NCI-H1417 (cell line): ENCODE data around the gene PBX1.

Experiments
- DNase-seq, 3 experiments: peaks; one replicate each; lab custom pipeline; 2025; lab: John Stamatoyannopoulos, UW

PBX1 gene

DNA sequence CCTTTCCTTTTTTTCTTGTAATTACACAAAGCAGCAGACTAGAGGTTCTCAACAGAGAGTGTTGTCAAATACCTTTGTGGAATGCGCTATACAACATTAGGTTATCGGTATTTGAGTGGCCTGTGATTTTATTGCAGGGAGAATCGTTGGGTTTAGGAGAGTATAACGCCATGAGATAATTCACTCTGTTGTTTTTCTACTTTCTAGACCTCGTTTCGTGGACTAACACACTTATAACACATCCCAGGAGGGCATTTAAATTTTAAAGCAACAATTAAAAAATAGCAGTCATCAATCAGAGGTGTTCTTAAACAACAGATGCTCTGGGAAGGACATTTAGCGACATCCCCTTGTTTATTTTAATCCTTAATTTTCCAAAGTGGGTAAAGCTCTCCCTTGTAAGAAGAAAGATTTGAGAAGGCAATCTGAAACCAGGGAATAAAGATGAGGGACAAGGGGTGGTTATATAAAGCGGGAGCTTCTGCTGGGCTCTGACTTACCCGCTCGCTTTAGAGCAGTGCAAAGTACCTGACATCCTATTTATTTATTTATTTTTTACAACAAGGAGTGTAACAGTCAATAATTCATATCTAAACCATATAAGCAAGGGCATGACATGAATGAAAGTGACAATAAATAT lies 4.9 kb downstream of the PBX1 start:
- DNase-seq: peak in 2 of 3 experiments; percentile 39 to 60

GRCh38 chr1:164564378-164564777 lies 5.4 kb downstream of the PBX1 start:
- peak in 1 of 3 experiments; percentile 26 for DNase-seq

GRCh38 chr1:164565357-164565756 lies 6.4 kb downstream of the PBX1 start:
- DNase-seq: no peak

- DNase-seq: no peak
These were observed 8.8 kb downstream of the PBX1 start for GRCh38 chr1:164567774-164568173.

- DNase-seq: peak in 1 of 3 experiments; percentile 16
These were observed 10.3 kb downstream of the PBX1 start for GRCh38 chr1:164569241-164569640.

- DNase-seq: no peak
These were observed 10.9 kb downstream of the PBX1 start for GRCh38 chr1:164569866-164570265.

- DNase-seq: no peak
These were observed 12.3 kb downstream of the PBX1 start for GRCh38 chr1:164571333-164571732.

DNA sequence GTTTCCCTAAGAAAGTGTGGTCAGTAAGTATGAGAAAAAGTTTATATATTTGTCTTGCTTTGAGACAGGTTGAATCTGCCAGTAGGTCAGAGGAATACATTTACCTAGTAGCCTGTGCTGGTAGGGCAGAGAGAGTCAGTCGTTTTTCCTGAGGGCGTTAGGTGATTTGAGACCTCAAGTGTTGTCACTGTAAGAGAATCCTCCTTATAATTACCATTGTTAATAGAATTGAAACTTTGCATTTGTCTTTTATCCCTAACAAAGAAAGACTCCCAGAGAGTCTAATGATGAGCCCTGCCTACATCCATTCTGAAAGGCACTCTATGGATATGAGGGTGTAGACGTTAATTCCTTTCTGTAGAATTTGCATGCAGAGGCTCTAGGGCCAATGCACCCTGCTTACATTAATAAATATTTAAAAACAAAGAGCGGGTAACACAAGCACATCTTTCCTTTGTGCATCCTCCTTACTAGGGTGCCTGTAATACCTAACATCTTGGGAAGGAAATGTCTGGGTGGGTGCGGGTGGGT lies 16.4 kb downstream of the PBX1 start:
- peak in 1 of 3 experiments; percentile 9 for DNase-seq

DNA sequence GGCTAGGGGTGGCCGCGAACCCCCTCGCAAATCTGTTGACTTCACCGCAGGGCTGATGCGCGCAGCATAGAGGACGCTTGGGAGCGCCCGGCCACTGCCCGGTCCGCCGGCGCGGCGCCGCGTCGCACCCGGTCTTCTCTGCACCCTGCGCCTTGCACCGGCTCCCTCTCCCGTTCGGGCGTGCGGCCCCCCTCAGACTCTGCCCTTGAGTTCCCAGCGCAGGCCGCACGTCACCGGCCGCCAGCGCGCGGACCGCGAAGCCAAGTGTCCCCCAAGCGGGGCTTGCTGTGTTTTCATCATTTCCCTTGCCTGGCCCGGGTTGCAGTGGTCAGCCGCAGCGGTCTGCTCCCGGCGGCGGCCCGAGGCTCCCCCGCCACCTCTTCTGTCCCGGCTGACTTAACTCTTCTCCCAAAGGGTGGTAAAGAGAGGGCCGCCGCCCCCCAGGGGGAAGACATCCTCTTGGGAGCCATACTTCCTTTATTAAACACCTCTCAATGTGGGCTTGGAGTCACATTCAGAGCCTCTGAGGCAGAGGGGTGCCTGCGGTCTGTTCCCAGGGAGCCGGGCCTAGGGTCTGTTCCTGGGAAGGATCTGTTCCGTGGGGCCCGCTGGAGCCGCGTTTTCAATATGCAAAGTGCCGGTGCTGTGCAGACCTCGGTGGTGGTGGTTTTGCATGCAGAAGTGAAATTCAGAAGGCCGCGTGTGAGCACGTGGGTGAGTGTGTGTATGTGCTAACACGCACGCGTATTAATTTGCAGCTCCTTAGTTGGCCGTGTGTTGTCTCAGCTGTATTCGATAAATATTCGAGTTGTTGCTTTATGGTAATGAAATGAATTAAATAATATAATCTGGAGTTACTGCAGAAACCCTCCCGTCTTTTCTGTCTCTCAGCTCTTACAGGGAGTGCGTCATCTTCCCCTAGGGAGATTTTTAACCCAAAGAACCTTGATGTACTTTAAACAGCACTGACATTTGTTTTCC lies 17.6 kb downstream of the PBX1 start:
- DNase-seq: no peak

- no peak for DNase-seq
These were observed 18.3 kb downstream of the PBX1 start for GRCh38 chr1:164577291-164577690.

DNA sequence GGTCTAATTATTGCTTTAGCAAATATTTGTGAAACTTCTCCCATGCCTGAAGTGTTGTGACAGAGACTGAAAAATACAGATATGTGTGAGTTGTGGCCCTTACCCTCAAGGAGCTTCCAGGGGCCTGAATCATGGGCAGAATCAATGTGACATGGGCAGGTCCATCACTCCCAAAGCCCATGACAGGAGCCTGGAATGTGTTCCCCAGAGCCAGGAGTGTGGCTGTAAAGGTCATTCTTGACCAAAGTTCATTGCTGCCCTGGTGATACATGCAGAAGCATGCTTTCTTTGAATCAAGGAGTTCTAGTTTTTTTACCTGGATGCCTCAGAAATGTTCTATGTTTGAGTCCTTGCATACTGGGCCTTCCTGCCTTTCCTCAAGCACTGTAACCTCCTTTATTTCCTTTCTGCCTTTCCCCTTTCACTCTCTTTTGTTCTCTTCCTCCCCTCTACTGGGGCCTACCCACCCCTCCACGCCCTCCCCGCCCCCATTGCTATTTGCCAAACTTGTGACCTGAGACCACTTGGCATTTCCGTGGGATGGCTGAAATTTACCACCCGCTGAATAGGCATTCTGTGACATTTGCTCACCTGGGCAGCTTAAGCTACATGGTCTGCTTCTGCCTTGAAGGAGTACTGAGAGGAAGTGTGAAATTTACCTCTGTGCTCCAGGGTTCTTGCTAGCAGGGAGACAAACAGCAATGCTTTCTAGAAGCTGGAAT lies 19.7 kb downstream of the PBX1 start:
- no peak for DNase-seq

DNA sequence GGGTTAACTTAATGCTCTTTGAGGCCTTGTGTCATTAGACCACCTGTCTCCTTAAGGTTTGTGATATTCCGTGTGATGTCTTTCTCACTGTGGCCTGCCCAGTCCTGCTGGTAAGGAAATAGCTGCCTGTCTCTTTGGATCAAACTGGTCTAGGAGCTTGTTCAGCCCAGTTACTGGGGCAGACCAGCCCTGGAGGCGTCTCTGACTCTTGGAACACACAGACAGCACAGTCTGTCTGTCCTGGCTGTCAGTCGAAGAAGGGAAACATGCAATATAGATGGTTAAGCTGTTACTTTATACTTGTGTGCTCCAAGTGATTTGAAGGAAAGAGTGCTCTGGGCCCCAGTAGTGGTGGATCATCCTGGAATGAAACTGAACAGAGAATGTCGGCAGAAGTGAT lies 20.4 kb downstream of the PBX1 start:
- DNase-seq: no peak

DNA sequence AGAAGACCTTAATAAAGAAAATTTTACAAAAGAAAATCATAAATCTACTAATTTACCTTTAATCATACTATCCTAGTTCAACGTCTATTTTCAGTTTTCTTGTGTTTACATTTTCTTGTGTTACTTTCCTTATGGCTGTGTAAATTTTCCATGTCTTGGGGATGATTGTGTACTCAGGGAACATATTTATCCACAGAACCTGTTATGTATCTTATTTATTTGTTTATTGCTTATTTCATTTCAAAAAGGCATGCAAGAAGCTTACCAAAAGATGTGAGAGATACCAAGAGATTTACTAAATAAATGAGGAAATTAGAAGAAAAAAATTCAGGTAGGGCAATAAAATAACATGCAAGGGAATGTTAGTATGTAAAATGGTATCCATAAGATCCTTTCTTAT lies 22.8 kb downstream of the PBX1 start:
- no peak for DNase-seq

DNA sequence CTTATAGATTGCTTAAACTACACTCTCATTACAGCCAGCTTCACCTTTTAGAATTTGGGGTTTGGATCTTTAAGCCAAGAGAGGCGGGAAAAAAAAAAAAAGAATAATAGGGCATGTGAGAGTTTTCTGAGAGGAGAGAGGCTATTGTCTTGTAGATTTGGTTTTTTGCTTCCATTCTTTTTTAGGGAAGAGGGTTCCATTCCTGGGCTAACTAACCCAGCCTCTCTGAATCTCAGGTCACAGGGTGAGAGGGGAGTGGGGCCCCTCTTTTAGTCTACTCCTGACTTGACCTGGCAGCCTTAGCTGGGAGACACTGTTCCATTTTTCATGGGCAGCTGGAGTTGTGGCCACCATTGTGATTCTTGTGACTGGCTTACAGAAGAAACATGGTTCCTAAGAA lies 24.2 kb downstream of the PBX1 start:
- DNase-seq: no peak

DNA sequence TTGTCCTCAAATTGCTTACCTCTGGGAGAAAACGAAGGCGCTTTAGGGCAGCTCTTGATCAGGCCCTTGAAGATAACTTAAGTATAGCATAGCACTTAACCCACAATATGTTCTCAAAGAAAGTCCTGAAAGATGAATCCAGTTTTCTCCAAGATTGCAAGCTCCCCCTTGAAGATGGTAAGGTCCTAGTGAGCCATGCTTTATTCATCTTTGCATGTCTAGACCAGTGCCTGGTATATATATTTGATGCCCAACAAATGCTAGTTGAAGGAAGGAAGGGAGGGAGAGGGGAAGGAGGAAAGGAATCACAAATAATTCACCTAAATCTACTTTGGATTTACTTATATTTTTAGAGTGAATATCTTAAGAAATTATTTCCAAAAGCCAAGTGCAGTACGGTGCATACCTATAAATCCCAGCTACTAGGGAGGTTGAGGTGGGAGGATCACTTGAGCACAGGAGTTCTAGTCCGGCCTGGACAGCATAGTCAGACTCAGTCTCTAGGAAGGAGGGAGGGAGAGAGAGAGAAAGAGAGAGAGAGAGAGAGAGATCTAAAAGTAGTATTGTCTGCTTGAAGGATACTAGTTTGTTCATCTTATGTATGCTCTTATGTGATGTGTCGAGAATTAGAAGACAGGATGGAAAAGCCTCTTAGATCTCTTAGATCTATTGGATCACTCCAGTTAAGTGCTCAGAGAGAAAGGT lies 25.0 kb downstream of the PBX1 start:
- DNase-seq: no peak

DNA sequence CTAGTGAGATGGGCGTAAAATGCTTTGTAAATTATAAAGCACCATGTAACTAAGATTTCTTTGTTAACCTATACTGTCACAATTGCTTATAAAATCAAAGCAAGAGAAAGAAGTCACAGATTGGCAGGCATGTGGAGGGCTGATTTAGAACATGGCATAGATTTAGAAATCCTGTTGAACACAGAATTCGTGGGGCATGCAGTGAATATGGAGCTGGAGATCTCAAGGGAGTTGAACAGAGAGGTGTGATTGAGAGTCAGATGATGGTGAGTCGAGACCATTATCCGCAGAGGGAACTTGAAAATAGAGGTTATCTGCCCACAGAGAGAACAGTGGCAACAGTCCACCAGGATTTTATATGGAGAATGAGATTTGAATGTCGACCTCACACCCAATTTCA lies 27.6 kb downstream of the PBX1 start:
- DNase-seq: no peak

DNA sequence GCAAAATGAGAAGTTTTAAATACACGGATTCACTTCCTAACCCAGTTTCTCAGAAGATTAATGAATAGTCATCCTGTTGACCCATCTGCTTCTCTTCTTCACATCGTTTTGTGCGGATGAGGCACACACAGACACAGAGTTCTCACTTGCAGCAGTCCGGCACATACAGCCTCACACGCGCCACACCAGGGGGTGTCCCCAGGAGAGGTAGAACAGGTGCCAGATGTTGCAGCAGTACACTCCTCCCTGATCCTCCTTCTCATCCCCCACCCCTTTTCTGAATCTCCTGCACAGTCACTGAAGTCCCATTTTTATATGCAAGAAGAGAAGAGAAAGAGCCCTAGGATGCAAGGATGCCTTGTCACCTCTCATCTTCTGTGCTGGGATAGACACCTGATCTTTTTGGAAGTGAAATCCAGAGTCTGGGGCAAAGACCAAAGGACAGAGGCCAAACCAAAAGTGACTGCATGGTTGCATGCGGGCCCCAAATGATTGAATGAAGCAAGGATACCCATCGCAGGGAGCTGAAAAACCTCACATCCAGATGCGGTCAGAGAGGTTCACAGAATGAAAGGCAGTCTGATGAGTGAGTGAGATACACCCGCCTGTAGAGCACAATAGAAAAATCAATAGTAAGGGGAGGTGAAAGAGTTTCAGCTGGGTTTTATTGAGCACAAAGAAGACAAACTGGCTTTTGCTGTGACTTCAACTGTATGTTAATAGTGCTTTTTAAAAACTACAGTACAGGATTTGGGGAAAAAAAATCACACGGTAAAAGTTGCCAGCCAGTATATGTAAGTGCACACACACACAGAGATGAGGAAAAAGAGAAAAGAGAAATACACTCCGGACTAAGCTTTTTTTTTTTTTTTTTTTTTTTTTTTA lies 28.9 kb downstream of the PBX1 start:
- peak; percentile 49 to 85 (median 66) for DNase-seq

GRCh38 chr1:164588516-164589341 lies 29.7 kb downstream of the PBX1 start:
- DNase-seq: peak; percentile 11 to 56 (median 23)

DNA sequence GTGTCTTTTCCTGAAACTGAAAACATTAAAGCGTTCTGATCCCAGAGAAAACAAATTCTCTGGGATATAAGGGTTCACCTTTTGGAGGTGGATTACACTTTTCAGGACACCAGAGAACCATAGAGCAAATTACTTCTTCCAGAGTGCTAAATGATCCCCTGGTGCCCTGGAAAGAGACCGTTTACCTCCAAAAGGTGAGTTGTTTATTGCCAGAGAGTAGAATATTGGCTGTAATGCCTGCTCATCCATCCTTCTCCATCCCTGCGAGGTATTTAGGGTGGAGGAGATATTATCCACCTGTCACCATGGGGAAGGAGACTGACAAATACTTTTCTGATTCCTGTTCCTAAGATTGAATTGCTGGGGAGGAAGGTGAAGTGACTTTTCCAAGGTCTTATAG lies 30.4 kb downstream of the PBX1 start:
- DNase-seq: peak in 1 of 3 experiments; percentile 18
